ENCODE data around the gene ZNF284. TPM values are rescaled to one million over a fixed set of nuclear protein-coding genes. Genes with fewer than 3 reads are reported as not detected.
"Not testable (repeated sequence)": the region's sequence is repeated elsewhere in the genome, so short reads cannot be mapped to it uniquely, and the experiment has no call there.

The ZNF284 gene
- total RNA-seq, 4 donors from 2014 or later: 1.6 to 2.9 (median 2.6) TPM

DNA sequence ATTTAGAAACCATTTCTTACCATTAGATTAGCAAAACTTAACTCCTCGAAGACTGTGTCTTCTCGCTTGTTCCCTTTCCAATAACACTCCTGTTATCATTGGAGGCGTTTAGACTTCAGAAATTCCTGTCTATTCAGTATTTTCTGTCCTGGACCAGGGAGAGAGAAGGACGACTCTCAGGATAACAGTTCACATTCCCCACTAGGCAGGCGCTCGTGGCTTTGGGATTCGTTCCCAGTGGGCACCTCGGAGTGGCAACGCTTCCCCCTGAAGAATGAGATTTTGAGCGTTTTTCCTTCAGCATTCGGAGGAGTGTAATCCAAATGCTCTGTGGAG is 40.8 kb downstream of the ZNF284 start:
- peaks cover 0 to 19% (median 0%) of the 10 kb centered on the region in 4 donors for H3K4me1 ChIP-seq
- TF ChIP-seq, protein P1, sequence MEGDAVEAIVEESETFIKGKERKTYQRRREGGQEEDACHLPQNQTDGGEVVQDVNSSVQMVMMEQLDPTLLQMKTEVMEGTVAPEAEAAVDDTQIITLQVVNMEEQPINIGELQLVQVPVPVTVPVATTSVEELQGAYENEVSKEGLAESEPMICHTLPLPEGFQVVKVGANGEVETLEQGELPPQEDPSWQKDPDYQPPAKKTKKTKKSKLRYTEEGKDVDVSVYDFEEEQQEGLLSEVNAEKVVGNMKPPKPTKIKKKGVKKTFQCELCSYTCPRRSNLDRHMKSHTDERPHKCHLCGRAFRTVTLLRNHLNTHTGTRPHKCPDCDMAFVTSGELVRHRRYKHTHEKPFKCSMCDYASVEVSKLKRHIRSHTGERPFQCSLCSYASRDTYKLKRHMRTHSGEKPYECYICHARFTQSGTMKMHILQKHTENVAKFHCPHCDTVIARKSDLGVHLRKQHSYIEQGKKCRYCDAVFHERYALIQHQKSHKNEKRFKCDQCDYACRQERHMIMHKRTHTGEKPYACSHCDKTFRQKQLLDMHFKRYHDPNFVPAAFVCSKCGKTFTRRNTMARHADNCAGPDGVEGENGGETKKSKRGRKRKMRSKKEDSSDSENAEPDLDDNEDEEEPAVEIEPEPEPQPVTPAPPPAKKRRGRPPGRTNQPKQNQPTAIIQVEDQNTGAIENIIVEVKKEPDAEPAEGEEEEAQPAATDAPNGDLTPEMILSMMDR (IDR thresholded peaks at IDR 0.05): no peak
- TF ChIP-seq POLR2A (IDR thresholded peaks at IDR 0.05): no peak
- no peak for DNase-seq
- H3K27ac ChIP-seq: peak overlapping the region in 2 of 4 donors; percentile 28 to 69
- H3K36me3 ChIP-seq: peaks cover 0 to 21% (median 0%) of the 10 kb centered on the region in 3 donors
- peak overlapping the region; percentile 44 to 77 (median 63) for H3K4me3 ChIP-seq
- H3K9me3 ChIP-seq: peaks cover 0 to 18% (median 5%) of the 10 kb centered on the region in 4 donors
- no peaks in the 10 kb centered on the region for H3K27me3 ChIP-seq

DNA sequence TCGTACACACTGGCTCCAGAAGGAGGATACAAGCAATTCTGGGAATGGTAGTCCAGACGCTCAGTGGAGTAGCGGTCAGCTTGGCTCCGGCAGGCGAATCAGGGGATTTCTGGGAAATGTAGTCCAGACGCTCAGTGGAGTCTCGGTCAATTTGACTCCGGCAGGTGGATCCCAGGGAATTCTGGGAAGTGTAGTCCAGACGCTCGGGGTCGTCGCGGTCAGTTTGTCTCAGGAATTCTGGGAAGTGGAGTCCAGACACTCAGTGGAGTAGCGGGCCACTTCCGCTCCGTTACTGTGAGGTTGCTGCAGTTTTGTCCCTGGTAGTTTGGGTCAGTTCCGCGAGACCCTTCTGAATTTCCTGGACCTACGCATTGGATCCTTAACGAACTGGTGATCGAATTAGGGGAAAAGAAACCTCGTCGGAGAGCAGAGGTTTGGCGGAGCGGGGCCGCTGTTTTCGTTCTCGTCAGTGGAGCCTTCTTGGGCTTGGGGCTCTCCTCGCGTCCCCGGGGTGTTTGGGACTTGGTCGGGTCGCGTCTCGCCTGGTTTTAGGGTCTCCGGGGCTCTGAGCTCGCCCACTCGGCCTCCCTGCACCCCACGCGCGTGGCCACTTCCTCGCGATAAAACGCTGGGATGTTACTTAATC is 41.3 kb downstream of the ZNF284 start, which contains the start of gene ZNF225:
Gene ZNF225 (plus strand): TSS at position 262 of the 646 bp plus-strand sequence. CDS start 2,429 bp downstream, outside the sequence.
- Histone ChIP-seq H3K9me3 (peaks cover 0 to 13% (median 3%) of the 10 kb centered on the region in 4 donors), H3K27me3 (no peaks in the 10 kb centered on the region), H3K4me1 (peaks cover 0 to 19% (median 0%) of the 10 kb centered on the region in 4 donors), H3K27ac (peak within 1 kb of the TSS; percentile 3 to 72 (median 61)), H3K36me3 (peaks cover 0 to 21% (median 0%) of the 10 kb centered on the region in 3 donors), H3K4me3 (peak within 1 kb of the TSS; percentile 44 to 77 (median 63))
- peak; percentile 91 to 98 (median 93) for DNase-seq
- TF ChIP-seq, protein P1 (IDR thresholded peaks at IDR 0.05): peak in 2 of 6 experiments; percentile 19 to 25
- peak in 1 of 2 donors; percentile 21 for TF ChIP-seq POLR2A (IDR thresholded peaks at IDR 0.05)

DNA sequence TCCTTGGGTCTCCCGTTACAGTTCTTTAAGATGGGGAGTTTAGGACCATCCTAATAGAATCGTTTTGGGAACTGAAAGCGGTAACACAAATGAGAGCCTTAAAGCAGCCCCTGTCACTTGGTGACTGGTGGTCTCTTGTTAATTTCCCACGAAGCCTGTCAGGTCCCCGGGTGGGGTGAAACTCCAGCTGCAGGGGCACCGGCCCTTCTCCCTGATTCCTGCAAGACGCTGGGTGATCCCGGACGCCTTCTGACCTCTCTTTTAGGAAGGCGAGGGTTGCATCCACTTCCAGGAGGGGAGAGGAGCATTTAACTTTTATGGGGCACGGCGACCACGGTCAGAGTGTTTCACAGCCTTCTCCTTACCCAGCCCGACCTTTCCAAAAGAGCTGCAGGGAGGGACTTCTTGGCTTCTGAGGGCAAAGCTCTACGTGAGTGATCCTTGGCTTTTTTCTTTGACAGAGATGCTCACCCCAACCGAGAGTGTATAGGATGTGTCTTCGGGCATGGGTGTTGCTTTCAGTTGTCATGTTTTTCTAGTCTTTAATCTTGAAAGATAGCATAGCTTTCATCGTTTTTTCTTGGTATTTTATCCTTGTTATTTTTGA is 41.9 kb downstream of the ZNF284 start:
- H3K9me3 ChIP-seq: peaks cover 0 to 9% (median 3%) of the 10 kb centered on the region in 4 donors
- peak overlapping the region; percentile 3 to 72 (median 61) for H3K27ac ChIP-seq
- peaks cover 0 to 26% (median 0%) of the 10 kb centered on the region in 3 donors for H3K36me3 ChIP-seq
- H3K4me1 ChIP-seq: peaks cover 0 to 19% (median 0%) of the 10 kb centered on the region in 4 donors
- DNase-seq: no peak
- H3K4me3 ChIP-seq: peak overlapping the region; percentile 44 to 77 (median 63)
- TF ChIP-seq, protein P1 (IDR thresholded peaks at IDR 0.05): no peak
- no peak for TF ChIP-seq POLR2A (IDR thresholded peaks at IDR 0.05)
- H3K27me3 ChIP-seq: no peaks in the 10 kb centered on the region

DNA sequence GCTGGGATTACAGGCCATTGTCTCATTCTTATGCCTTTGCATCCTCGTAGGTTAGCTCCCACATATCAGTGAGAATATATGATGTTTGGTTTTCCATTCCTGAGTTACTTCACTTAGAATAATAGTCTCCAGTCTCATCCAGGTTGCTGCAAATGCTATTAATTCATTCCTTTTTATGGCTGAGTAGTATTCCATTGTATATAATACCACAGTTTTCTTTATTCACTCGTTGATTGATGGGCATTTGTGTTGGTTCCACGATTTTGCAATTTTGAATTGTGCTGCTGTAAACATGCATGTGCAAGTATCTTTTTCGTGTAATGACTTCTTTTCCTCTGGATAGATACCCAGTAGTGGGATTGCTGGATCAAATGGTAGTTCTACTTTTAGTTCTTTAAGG is 49.2 kb downstream of the ZNF284 start:
- not testable (repeated sequence) for H3K4me1 ChIP-seq, H3K4me3 ChIP-seq, DNase-seq, H3K27ac ChIP-seq, H3K27me3 ChIP-seq
- Histone ChIP-seq H3K9me3 (peaks cover 0 to 14% (median 0%) of the 10 kb centered on the region in 4 donors), H3K36me3 (peaks cover 0 to 98% (median 1%) of the 10 kb centered on the region in 3 donors)

DNA sequence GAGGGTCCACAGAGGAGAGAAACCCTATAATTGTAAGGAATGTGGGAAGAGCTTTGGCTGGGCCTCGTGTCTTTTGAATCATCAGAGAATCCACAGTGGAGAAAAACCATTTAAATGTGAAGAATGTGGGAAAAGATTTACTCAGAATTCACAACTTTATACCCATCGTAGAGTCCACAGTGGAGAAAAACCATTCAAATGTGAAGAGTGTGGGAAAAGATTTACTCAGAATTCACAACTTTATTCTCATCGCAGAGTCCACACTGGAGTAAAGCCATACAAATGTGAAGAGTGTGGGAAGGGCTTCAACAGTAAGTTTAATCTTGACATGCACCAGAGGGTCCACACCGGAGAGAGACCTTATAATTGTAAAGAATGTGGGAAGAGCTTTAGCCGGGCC is 60.0 kb downstream of the ZNF284 start:
- no peak overlapping the region for H3K4me3 ChIP-seq
- no peak overlapping the region for H3K27ac ChIP-seq
- H3K9me3 ChIP-seq: peaks cover 0 to 35% (median 0%) of the 10 kb centered on the region in 4 donors
- DNase-seq: no peak
- H3K36me3 ChIP-seq: peaks cover 0 to 39% (median 0%) of the 10 kb centered on the region in 3 donors
- H3K27me3 ChIP-seq: no peaks in the 10 kb centered on the region
- no peaks in the 10 kb centered on the region for H3K4me1 ChIP-seq
- TF ChIP-seq POLR2A (IDR thresholded peaks at IDR 0.05): no peak
- TF ChIP-seq, protein P1 (IDR thresholded peaks at IDR 0.05): no peak

Small RNA genes within 50 kb of the gene (small RNA-seq; reads per million reads assigned to genes)
- gene RNU6-902P: 0 reads per million in 2 donors

Other genes with a start within 250 kb of the ZNF284 start
- 10 to 100 TPM in 2 of 4 donors, 1 to 10 TPM in 2; 5.4 to 22.1 (median 11.8) TPM for gene ZNF283, start 244.8 kb upstream of the ZNF284 start, total RNA-seq
- gene ZNF404, start 188.2 kb upstream of the ZNF284 start, total RNA-seq: 1 to 10 TPM in 2 of 4 donors, under 1 TPM in 1, not detected in 1; 0.66 to 2.8 (median 1.2) TPM
- gene ZNF45, start 136.9 kb upstream of the ZNF284 start, total RNA-seq: 10 to 100 TPM in 3 of 4 donors, 1 to 10 TPM in 1; 6.9 to 18.2 (median 14.9) TPM
- gene ZNF221, start 120.9 kb upstream of the ZNF284 start, total RNA-seq: 1 to 10 TPM; 3.2 to 5.9 (median 5.0) TPM
- 10 to 100 TPM in 1 of 4 donors, 1 to 10 TPM in 3; 2.5 to 10.9 (median 6.2) TPM for gene ZNF155, start 88.0 kb upstream of the ZNF284 start, total RNA-seq
- 10 to 100 TPM in 1 of 4 donors, 1 to 10 TPM in 3; 3.3 to 11.2 (median 4.0) TPM for gene ZNF230, start 69.2 kb upstream of the ZNF284 start, total RNA-seq
- 10 to 100 TPM in 1 of 4 donors, 1 to 10 TPM in 2, not detected in 1; 3.0 to 10.7 (median 3.5) TPM for gene ZNF222, start 46.8 kb upstream of the ZNF284 start, total RNA-seq
- gene ZNF223, start 20.1 kb upstream of the ZNF284 start, total RNA-seq: 10 to 100 TPM in 1 of 4 donors, 1 to 10 TPM in 3; 5.8 to 23.0 (median 8.1) TPM
- gene ZNF224, start 22.2 kb downstream of the ZNF284 start, total RNA-seq: 10 to 100 TPM; 29.8 to 60.5 (median 48.5) TPM
- 10 to 100 TPM in 1 of 4 donors, 1 to 10 TPM in 3; 3.3 to 14.0 (median 5.1) TPM for gene ZNF225, start 41.2 kb downstream of the ZNF284 start, total RNA-seq
- gene ZNF234, start 69.4 kb downstream of the ZNF284 start, total RNA-seq: 10 to 100 TPM in 2 of 4 donors, 1 to 10 TPM in 2; 4.2 to 14.9 (median 10.3) TPM
- gene ZNF226, start 92.9 kb downstream of the ZNF284 start, total RNA-seq: 10 to 100 TPM; 21.3 to 25.6 (median 23.2) TPM
- gene ZNF227, start 140.4 kb downstream of the ZNF284 start, total RNA-seq: 10 to 100 TPM in 3 of 4 donors, 1 to 10 TPM in 1; 9.9 to 18.2 (median 14.2) TPM
- gene ZNF233, start 187.7 kb downstream of the ZNF284 start, total RNA-seq: 1 to 10 TPM; 1.2 to 2.5 (median 1.6) TPM
- gene ZNF235, start 232.9 kb downstream of the ZNF284 start, total RNA-seq: 10 to 100 TPM in 1 of 4 donors, 1 to 10 TPM in 3; 7.4 to 11.0 (median 9.3) TPM

Data from Peyer's patch (tissue), 4 donors.